ENCODE results near the gene GLYAT. TPM values are rescaled to one million over a fixed set of nuclear protein-coding genes. Genes with fewer than 3 reads are reported as not detected.
"Not testable (repeated sequence)": the region's sequence is repeated elsewhere in the genome, so short reads cannot be mapped to it uniquely, and the experiment has no call there.

GLYAT gene
- total RNA-seq, 4 donors from 2014 or later: 0.67 to 1.1 TPM; not detected in 2

- ATAC-seq: no peak
- Histone ChIP-seq H3K4me1 (no peaks in the 10 kb centered on the region), H3K9me3 (no peaks in the 10 kb centered on the region), H3K27ac (no peak overlapping the region), H3K36me3 (no peaks in the 10 kb centered on the region), H3K4me3 (no peak overlapping the region), H3K27me3 (no peaks in the 10 kb centered on the region)
- WGBS, 2 donors (ENCODE audit: low coverage in 1 of 2): 86% methylated on average over 1 of the region's 1 CpG; no CpG with 5 or more reads in 1 of the 2 donors
- TF ChIP-seq EP300 (IDR thresholded peaks at IDR 0.05) (no peak), CTCF (IDR thresholded peaks at IDR 0.05) (no peak), POLR2AphosphoS5 (IDR thresholded peaks at IDR 0.05) (no peak), POLR2A (IDR thresholded peaks at IDR 0.05) (no peak)
Observed at GRCh38 chr11:58693026-58693425, 38.7 kb downstream of the GLYAT start.

DNA sequence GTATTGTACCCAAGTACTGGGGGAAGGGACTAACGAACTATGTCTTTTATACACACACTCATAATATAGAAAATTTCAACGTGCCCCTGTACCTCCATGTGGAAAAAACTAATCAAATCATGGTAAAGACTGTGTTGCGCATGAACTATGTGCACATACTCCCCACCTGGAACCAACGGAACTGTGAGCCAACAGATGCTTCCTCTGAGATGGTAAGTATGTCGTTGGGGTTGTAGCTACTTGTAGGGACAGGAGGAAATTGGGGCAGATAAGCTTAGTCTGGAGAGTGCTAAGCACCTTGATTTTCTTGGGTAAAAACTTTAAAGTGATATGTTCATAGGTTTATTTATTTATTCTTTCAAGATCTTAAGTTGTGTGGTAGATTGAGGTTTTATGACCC, 40.1 kb downstream of the GLYAT start:
- H3K27ac ChIP-seq: no peak overlapping the region
- ATAC-seq: no peak
- no peak for TF ChIP-seq POLR2A (IDR thresholded peaks at IDR 0.05)
- no peak for TF ChIP-seq CTCF (IDR thresholded peaks at IDR 0.05)
- no peak for TF ChIP-seq EP300 (IDR thresholded peaks at IDR 0.05)
- no peak for TF ChIP-seq POLR2AphosphoS5 (IDR thresholded peaks at IDR 0.05)
- no peak overlapping the region for H3K4me3 ChIP-seq
- H3K27me3 ChIP-seq: no peaks in the 10 kb centered on the region
- no peaks in the 10 kb centered on the region for H3K4me1 ChIP-seq
- H3K36me3 ChIP-seq: no peaks in the 10 kb centered on the region
- no peaks in the 10 kb centered on the region for H3K9me3 ChIP-seq
- WGBS, 2 donors (ENCODE audit: low coverage in 1 of 2): 58 to 61% methylated on average over 4 of the region's 5 CpGs

DNA sequence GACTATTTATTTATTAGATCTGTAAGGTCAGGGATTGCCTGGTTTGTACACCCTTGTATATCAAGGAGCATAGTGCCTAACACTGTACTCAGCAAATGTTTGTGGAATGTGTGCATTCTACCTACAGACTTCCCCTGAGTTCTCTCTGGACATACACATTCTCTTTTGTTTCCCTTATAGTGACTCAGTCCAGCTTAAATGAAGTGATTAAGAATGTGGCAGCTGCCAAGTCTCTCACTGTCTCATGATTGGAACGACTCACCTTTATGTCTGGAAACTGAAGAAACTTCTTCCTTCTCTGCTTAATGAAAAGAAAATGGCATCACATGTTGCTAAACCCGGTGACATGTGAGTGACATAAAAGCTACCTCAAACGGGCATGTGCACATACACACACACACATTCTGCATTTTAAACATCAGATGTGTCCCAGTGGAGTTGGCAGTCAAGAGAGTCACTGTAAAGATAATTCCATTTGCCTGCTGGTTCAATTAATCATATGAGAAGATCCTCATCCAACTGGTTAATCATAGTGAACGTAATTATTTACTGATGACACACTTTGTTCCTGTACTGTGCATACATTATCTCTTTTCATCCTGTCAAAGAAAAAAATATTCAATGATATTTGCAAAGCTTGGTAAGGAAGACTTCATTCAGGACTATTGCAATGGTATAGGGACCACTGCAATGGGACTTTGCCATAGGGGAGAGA, 42.8 kb downstream of the GLYAT start:
- H3K4me3 ChIP-seq: no peak overlapping the region
- no peaks in the 10 kb centered on the region for H3K27me3 ChIP-seq
- no peaks in the 10 kb centered on the region for H3K4me1 ChIP-seq
- 56 to 61% methylated on average over 1 to 4 of the region's 4 CpGs for WGBS, 2 donors (ENCODE audit: low coverage in 1 of 2)
- no peaks in the 10 kb centered on the region for H3K36me3 ChIP-seq
- no peak for ATAC-seq
- no peak for TF ChIP-seq CTCF (IDR thresholded peaks at IDR 0.05)
- no peak for TF ChIP-seq EP300 (IDR thresholded peaks at IDR 0.05)
- no peak for TF ChIP-seq POLR2AphosphoS5 (IDR thresholded peaks at IDR 0.05)
- TF ChIP-seq POLR2A (IDR thresholded peaks at IDR 0.05): no peak
- no peak overlapping the region for H3K27ac ChIP-seq
- no peaks in the 10 kb centered on the region for H3K9me3 ChIP-seq

DNA sequence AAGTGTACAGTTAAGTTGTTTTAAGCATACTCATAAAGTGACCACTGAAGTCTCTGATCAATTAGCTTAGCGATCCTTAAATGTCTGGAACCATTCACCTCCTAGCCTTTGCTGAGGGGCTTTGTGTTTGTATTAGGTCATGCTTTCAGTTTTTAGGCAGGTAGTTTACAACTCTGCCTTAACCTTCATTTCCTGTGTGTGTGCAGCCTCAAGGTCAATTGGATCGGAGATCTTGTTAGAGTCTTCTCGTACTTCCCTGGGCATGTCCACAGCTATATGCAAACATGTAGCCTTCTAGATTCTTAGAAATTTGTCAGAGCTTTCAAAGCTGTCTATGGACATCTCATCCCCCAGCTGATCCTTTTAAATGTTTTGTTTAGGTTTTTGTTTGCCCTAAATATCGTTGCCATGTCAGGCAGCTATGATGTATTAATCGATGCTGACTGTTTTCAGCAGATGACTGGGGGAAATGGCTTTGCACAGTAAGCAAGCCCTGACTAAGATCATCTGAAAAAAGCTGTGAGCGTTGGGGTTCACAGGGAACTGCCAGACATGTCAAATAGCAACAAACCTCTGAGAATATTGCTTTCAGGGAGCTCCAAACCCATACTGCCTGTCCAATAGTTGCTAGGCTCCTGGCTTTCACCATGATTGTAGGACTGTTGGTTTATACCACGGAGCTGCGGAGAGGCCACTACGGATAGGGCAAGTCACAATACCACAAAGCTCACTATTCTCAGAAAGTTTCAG, 45.6 kb downstream of the GLYAT start:
- H3K4me1 ChIP-seq: no peaks in the 10 kb centered on the region
- H3K27me3 ChIP-seq: peaks cover 4% of the 10 kb centered on the region
- H3K27ac ChIP-seq: no peak overlapping the region
- TF ChIP-seq CTCF (IDR thresholded peaks at IDR 0.05) (no peak), POLR2A (IDR thresholded peaks at IDR 0.05) (no peak)
- H3K4me3 ChIP-seq: no peak overlapping the region
- H3K9me3 ChIP-seq: peaks cover 0 to 14% (median 0%) of the 10 kb centered on the region in 3 donors
- H3K36me3 ChIP-seq: no peaks in the 10 kb centered on the region
- no peak for ATAC-seq
- WGBS, 2 donors (ENCODE audit: low coverage in 1 of 2): 75 to 85% methylated on average over 6 to 9 of the region's 9 CpGs

- not testable (repeated sequence) for H3K36me3 ChIP-seq, H3K4me3 ChIP-seq, H3K4me1 ChIP-seq, H3K27ac ChIP-seq, ATAC-seq
- 59 to 76% methylated on average over 2 to 3 of the region's 3 CpGs for WGBS, 2 donors (ENCODE audit: low coverage in 1 of 2)
- Histone ChIP-seq H3K27me3 (peaks cover 24% of the 10 kb centered on the region), H3K9me3 (peaks cover 0 to 14% (median 0%) of the 10 kb centered on the region in 3 donors)
Observed at GRCh38 chr11:58682660-58683059, 49.1 kb downstream of the GLYAT start.

DNA sequence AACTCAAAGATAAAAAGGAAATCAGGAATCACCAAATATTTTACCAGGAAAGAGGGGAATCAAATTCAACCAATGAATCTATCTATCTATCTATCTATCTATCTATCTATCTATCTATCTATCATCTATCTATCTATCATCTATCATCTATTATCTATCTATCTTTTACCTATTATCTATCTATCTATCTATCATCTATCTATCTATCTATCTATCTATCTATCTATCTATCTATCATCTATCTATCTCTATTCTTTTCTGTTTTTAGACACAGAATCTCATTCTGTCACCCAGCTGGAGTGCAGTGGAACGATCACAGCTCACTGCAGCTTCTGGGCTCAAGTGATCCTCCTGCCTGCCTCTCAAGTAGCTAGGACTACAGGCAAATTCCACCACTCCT, 54.2 kb downstream of the GLYAT start:
- not testable (repeated sequence) for H3K9me3 ChIP-seq, ATAC-seq
- WGBS, 2 donors (ENCODE audit: low coverage in 1 of 2): 75% methylated on average over 1 of the region's 1 CpG; no CpG with 5 or more reads in 1 of the 2 donors

More for the DNA sequence above, 54.2 kb downstream of the GLYAT start:
- H3K27ac ChIP-seq, H3K4me3 ChIP-seq, H3K4me1 ChIP-seq, H3K36me3 ChIP-seq: not testable (repeated sequence)
- peaks cover 41% of the 10 kb centered on the region for H3K27me3 ChIP-seq

All from gastroesophageal sphincter (tissue), 4 donors.